GM21515 (cell line): ENCODE results near the gene LIMK2.
"Not testable (repeated sequence)": the region's sequence is repeated elsewhere in the genome, so short reads cannot be mapped to it uniquely, and the experiment has no call there.

Source experiments
- ATAC-seq: cut with Tn5 transposase; IDR thresholded peaks from one replicate; pipeline ENCODE4 v1.9.1; 2021; ENCODE audit not compliant: unreplicated experiment

Gene LIMK2

DNA sequence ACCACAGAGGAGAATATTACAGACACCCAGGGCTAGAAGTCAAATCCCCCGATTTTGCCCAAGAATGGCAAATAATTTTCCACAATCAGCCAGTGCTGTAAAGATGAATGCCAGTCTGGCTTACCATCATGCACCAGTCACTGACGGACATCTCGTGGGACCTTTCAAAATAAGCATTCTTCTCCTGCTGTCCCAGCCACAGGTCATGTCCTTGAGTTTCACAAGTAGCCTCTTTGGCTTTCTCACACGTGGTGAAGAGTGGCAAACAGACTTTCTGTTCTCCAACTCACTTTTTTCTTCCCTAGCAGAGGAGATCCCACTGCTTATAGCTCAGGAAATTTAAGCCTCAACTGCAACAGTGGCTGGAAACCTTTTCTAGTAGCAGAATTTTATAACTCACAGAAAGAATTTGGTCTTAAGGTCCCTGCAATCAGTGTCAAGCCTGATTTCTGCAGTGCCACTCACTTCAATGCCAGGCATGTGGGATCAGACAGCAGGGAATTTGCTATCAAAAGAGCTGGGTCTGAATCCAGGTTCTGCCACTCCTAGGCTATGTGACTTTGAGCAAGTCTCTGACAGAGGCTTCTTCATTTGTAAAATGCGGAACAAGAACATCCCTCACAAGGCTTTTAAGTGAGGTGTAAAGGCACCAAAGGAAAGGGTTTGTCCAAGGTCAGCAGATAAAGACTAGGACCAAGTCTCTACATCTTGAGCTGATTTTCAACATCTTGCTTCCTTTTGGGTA is 76.6 kb downstream of the LIMK2 start:
- ATAC-seq: no peak

- no peak for ATAC-seq
Observed at GRCh38 chr22:31289344-31289743, 77.2 kb downstream of the LIMK2 start.

GRCh38 chr22:31290494-31291471 is 78.7 kb downstream of the LIMK2 start:
- ATAC-seq: peak; percentile 87

GRCh38 chr22:31291481-31292235 is 79.6 kb downstream of the LIMK2 start:
- no peak for ATAC-seq

DNA sequence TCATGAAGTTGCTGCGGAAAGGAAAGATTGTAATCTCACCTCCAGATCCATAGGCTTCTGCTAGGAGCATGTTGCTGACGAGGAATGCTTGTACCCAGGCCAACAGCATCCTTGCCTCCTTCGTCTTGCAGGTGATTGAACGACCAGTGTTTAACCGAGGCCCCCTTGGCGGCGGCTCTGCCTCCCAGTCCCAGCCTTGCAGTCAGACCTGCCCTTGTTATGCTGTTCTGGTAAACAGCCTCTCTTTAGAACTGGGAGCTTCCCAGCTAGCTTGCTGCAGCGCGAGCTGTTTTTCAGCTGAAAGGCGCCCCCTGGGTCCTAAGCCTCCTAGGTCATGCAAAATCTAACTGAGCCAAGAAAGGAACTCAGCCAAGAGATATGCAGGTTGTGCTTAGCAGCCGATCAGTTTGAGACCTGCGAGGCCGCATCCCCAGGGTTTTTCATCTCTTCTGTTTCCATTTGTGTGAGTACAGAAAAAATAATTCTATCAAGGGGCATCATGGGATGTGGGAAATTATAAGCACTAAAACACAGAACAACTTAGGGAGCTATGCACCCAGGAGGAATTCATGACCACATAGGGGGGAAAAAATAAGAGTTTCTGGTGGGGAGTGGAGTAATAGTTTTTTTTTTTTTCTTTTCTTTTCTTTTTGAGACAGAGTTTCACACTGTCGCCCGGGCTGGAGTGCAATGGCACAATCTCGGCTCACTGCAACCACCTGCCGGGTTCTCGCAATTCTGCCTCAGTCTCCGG is 80.3 kb downstream of the LIMK2 start, which contains the start of gene PIK3IP1:
Gene PIK3IP1 (minus strand): TSS at position 253 of the 754 bp plus-strand sequence. CDS start 144 bp downstream, at position 109.
- no peak for ATAC-seq

DNA sequence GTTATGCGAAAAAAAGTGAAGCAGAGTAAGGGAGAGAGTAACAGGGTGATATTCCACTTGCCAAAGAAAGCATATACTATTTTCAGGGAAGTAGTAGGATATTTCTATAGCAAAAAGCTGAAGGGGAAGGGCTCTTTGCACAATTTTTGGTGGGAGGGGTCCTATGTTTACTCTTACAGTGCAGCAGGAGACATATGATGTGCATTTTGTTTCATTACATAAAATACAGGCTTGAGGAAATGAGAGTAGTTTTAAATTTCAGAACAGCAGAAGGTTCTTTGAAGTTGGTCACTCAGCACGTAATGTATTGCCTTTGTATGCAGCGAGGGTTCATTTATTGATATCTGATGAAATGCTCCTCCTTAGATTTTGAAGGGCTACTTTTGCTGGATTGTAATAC is 83.3 kb downstream of the LIMK2 start:
- ATAC-seq: no peak

DNA sequence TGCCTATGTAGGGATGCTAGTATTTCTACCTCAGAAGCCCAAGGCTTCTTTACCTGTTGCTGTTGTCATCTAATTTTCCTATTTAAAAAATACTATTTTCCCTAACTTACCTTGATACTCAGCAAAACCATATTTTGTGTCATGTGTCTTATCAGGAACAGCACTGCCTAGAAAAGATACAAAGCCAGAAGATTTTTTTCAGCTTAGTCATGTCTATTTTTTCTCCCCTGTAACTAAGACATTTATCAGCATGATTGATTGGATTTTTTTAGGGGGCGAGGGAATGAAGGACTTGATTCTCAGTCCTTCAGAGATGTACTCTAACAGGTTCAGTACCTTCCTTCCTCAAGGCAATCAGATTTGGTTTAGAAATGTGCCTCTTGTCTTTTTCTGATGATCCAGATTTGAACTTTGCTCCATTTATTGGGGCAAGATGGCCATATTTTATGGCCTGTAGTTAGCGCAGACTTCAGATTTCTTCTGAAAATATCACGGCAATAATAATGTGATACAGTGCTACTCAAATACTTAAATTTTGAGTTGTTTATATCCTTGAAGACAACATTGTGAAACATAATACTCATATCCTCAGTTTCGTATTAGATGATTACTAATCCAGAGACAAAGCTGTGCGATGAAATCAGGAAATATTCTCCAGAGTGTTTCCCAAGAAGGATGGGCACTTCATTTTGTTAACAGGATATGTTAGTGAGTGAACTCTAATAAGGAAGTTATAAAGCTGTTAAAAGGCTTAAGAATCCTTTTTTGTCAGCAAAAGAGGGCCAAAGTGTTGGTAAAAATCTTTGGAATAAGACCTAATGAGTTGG is 83.9 kb downstream of the LIMK2 start:
- ATAC-seq: no peak

DNA sequence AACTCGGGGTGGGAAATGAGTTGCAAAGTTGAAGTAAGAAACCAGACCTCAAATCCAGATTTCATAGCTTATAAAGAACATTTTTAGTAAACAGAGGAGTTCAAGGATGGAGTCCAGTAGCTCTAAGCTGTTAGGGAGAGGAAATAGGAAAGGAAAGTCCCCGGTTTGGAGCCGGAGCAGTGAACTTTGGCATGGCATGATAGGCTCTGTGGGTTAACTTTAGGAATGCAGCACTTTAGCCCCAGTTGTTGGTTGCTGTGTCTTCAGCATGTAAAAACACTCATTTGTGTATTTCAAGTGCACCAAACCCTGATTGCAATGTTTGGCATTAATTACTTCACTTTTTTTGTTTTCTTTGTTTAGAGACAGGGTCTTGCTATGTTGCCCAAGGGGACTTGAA is 88.8 kb downstream of the LIMK2 start:
- no peak for ATAC-seq

DNA sequence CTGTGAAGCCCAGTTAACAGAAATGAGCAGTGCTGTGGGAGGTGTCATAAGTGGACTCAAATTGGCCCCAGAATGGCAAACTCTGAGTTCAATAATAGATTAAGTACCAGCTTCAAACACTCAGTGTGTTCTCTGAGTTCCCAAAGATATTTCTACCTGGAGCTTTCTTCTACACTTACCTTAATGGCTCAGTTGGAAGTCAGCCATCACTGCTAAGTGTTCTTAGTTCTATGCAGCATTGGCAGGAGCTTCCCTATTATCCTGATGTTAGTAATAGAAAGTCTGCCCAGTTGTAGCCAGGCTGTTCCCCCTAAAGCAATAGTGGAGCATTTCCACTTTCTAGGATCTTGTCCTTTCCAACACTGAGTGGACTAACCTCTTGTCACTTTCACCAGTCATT is 89.9 kb downstream of the LIMK2 start:
- no peak for ATAC-seq

- ATAC-seq: no peak
Observed at GRCh38 chr22:31302537-31302936, 90.4 kb downstream of the LIMK2 start.

- ATAC-seq: no peak
Observed at GRCh38 chr22:31305194-31305593, 93.1 kb downstream of the LIMK2 start.

GRCh38 chr22:31308181-31308580 is 96.1 kb downstream of the LIMK2 start:
- ATAC-seq: no peak

DNA sequence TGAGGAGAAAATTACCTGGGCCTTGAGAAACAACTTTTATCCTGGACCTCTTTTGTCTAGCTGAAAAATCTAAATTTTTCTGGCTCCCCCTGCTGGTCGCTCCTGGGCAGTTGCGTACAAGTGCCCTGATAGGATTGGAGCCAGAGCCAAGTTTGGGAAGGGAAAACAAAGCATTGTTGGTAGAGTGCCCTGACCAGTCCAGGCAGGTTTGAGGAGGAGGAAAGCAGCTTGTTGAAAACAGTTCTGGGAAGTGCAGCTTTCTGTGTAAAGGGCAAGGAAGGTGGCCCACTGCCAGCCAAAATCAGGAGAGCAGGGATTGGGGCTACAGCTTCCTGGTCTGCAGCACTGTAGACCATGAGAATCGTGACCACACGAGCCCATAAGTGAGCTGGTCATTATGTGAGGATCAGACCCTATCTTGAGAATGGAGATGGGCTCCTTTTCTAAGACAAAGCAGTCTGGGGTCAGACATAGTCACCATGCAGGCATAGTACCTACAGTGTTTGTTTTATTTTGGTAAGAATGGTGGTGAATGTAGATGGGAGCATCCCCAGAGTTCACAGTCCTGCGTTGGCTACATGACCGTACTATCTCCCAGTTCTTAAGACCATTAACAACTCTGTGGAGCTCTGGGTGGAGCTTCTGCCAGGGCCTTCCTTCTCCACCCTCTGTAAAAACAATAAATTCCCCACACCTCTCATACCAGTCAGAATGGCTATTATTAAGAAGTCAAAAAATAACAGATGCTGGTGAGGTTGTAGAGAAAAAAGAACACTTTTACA is 101.5 kb downstream of the LIMK2 start:
- no peak for ATAC-seq

GRCh38 chr22:31314220-31314619 is 102.1 kb downstream of the LIMK2 start:
- ATAC-seq: not testable (repeated sequence)

DNA sequence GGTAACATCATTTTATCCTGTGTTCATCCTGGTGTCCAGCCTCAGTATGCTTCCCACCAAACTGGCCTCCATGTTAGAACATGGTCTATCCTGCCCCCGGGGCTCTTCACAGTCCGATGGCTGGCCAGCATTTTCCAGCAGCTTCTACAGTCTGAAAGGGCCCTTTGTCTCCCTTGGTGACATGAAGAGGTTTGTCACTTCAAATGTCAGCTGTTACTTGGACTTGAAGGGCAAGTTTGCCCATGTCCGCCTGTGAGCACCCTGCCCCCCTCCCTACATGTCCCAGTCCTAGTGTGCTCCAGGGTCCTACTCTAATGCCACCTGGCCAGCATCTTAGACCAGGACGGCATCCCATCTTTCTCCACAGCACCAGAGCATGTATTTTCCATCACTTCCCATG is 109.3 kb downstream of the LIMK2 start:
- no peak for ATAC-seq

DNA sequence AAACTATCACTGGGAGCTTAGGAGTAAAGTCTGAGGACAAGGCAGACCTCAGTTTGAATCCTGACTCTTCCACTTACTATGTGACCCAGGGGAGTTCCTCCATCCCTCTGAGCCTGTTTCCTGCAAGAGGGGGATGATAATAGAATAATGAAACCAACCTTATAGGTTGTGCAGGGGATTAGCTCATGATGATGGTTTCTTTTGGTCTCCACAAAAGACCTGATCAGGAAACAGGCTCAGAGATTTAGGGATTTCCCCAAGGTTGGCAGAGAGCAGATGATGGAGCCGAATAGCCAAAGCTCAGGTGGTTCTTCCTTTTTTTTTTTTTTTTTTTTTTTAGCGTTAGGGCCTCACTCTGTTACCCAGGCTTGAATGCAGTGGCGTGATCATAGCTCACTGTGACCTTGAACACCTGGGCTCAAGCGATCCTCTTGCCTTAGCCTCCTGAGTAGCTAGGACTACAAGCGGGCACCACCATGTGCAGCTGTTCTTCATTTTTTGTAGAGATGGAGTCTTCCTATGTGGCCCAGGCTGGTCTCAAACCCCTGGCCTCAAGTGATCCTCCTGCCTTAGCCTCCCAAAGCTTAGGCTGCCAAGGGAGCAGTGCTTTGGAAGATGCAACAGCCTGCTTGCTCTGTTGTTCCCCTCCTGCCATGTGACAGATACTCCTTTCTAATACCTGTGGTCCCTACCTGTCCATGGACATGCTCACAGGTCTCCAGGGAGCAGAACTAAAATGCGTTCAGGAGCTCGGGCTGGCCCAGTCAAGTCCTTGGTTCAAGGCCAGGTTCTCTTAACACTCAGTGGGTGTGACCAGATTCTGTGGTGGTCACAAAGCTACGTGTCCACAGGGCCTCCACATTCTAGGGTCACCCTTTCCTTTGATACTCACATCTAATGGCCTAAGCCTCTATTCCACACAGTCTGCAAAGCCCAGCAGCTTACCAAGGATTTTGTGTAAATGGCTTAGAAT is 111.8 kb downstream of the LIMK2 start:
- no peak for ATAC-seq

- no peak for ATAC-seq
Observed at GRCh38 chr22:31326877-31327276, 114.8 kb downstream of the LIMK2 start.
